ENCODE results near the gene XPA. TPM values are rescaled to one million over a fixed set of nuclear protein-coding genes. Genes with fewer than 3 reads are reported as not detected.
"Not testable (repeated sequence)": the region's sequence is repeated elsewhere in the genome, so short reads cannot be mapped to it uniquely, and the experiment has no call there.

The XPA gene
- total RNA-seq, 1 donor, result 11.1 TPM

GRCh38 chr9:97704345-97704677, 7.2 kb upstream of the XPA start:
- no peak for TF ChIP-seq CTCF (IDR thresholded peaks at IDR 0.05; ENCODE audit: insufficient read depth, low read length)
- no peak overlapping the region for H3K4me3 ChIP-seq (ENCODE audit: low read depth, low read length)
- DNase-seq (ENCODE audit: low read depth), result no peak

GRCh38 chr9:97703437-97704344, 6.6 kb upstream of the XPA start:
- peak overlapping the region; percentile 20 for H3K4me3 ChIP-seq (ENCODE audit: low read depth, low read length)
- peak; percentile 94 for DNase-seq (ENCODE audit: low read depth)
- no peak for TF ChIP-seq CTCF (IDR thresholded peaks at IDR 0.05; ENCODE audit: insufficient read depth, low read length)

GRCh38 chr9:97699824-97700223, 2.7 kb upstream of the XPA start:
- H3K4me3 ChIP-seq (ENCODE audit: low read depth, low read length), result not testable (repeated sequence)

GRCh38 chr9:97699281-97699680, 2.1 kb upstream of the XPA start:
- not testable (repeated sequence) for H3K4me3 ChIP-seq (ENCODE audit: low read depth, low read length); DNase-seq (ENCODE audit: low read depth)

More at GRCh38 chr9:97699824-97700223, 2.7 kb upstream of the XPA start:
- not testable (repeated sequence) for DNase-seq (ENCODE audit: low read depth)

GRCh38 chr9:97698865-97699264, 1.7 kb upstream of the XPA start:
- no peak for TF ChIP-seq CTCF (IDR thresholded peaks at IDR 0.05; ENCODE audit: insufficient read depth, low read length)
- no peak overlapping the region for H3K4me3 ChIP-seq (ENCODE audit: low read depth, low read length)
- DNase-seq (ENCODE audit: low read depth), result no peak

DNA sequence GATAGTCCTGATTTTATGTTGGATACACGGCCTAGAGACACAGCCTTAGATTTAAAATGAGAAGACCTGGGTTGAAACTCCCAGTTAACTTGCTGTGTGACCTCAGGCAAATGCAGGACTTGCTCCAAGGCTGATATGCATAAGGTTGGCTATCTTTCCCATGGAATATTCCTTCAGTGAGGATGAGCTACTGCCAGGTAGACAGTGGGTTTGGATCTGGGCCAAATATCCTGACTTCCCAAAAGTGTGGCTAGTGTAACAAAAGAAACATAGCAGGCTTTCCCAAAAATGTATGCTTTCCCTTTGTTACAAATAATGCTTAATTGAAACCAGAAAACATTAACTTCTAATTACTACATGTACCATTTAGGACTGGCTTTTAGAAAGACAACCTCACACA, 697 bp upstream of the XPA start:
- no peak overlapping the region for H3K4me3 ChIP-seq (ENCODE audit: low read depth, low read length)
- no peak for DNase-seq (ENCODE audit: low read depth)
- no peak for TF ChIP-seq CTCF (IDR thresholded peaks at IDR 0.05; ENCODE audit: insufficient read depth, low read length)

- DNase-seq (ENCODE audit: low read depth), result peak; percentile 46
- no peak for TF ChIP-seq CTCF (IDR thresholded peaks at IDR 0.05; ENCODE audit: insufficient read depth, low read length)
- H3K4me3 ChIP-seq (ENCODE audit: low read depth, low read length), result peak overlapping the region; percentile 86
These were observed 941 bp downstream of the XPA start for GRCh38 chr9:97695995-97696802.
